GM18507 (cell line): ENCODE results near the gene ATP5ME.

Source experiments
- DNase-seq: peaks from one replicate; pipeline ENCODE4 v3.0.0; 2011; ENCODE audit warnings: low read depth; ENCODE audit not compliant: insufficient read length; ENCODE audit errors: extremely low spot score
- FAIRE-seq: peaks from 2 replicates; lab custom pipeline; 2011; peaks lifted over from hg19 to GRCh38; lab: Jason Lieb, UNC

The ATP5ME gene

DNA sequence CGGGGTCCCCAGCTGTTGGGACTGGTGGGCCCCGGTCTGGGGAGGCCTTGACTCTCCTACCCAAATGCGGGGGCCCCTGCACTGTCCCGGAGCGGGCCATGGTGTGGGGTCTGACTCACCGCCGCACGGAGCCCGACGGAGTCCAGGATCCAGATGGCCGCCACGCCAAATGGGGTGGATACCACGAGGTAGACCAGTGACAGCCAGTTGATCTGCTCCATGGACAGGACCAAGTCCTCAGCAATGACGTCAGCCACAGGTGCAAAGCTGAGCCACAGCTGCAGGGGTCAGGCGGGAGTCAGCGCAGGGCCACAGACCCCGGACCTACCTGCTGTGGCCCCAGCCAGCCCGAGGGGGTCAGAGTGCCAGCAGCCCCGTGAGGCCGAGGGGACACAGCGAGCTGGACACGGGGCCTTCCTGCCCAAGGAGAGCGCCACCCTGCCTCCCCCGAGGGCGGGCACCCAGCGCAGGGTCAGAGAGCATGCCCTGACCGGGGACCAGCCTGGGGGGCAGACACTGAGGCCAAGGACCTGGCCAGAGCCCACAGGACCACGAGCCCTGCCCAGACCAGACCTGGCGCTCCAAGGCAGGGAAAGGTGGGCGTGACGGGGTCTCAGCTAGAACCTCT lies 12.5 kb upstream of the ATP5ME start:
- DNase-seq (no peak), FAIRE-seq (no peak)

- DNase-seq (no peak), FAIRE-seq (no peak)
Measured at GRCh38 chr4:685679-686412, 11.8 kb upstream of the ATP5ME start.

GRCh38 chr4:684623-685327 lies 10.7 kb upstream of the ATP5ME start:
- no peak for FAIRE-seq

GRCh38 chr4:683982-684622 lies 10.0 kb upstream of the ATP5ME start:
- FAIRE-seq, result no peak

More at GRCh38 chr4:684623-685327, 10.7 kb upstream of the ATP5ME start:
- no peak for DNase-seq

GRCh38 chr4:683247-683897 lies 9.3 kb upstream of the ATP5ME start:
- FAIRE-seq, result no peak
- no peak for DNase-seq

More at GRCh38 chr4:683982-684622, 10.0 kb upstream of the ATP5ME start:
- DNase-seq, result no peak

DNA sequence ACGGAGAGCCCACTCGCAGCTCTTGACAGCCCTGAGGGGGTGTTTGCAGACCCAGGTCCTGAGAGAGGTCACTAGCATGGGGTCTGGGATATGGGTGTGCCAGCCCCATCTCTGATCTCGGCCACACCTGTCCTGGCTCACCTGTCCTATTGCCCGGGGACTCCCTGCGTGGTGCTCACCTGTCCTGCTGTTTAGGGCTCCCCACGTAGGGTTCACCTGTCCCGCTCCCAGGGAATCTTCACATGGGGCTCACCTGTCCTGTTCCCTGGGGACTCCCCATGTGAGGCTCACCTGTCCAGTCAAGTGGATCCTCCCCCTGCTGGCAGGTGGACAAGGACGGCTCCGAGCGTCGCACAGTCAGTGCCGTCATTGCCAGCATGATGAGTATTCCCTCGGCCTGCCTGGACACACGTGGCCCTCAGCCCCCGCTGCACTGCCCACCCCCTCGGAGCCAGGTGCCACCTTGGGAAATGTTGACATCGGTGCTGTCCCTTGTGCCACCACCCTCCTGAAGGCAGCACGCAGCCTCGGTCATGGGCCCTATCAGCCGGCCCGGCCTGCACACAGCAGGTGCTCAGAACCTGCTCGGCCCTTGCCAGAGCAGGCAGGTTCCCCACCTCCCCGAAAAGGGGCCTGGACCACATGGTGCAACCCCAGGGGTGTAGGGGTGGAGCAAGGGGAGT lies 8.6 kb upstream of the ATP5ME start:
- DNase-seq (no peak), FAIRE-seq (no peak)

DNA sequence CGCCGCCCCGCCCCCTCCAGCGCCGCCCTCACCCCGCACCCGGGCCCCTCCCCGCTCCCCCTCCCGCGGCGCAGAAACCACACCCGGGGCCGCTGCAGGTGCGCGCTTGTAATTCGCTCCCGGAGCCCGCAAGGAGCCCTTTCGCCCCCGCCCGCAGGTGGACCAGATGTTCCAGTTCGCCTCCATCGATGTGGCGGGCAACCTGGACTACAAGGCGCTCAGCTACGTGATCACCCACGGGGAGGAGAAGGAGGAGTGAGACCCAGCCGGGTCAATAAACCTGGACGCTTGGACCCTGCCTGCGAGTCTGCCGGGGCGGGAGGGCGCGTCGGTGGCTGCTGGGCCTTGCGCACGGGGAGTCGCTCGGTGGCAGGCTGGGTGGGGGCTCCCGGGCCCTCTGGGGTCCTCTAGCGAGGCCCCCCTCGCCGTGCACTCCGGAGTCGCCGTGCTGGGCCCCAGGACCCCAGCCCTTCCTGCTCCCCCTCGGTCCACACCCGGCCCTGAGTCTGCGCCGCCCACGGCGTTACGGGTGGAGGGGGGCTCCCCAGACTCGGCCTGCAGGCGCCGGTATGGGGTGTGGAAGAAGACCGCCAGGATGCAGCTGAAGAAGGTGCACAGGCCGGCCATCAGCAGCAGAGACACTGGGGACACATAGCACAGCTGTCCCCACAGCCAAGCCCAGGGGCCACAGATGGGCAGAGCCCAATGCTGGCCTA lies 7.8 kb upstream of the ATP5ME start:
- no peak for DNase-seq
- FAIRE-seq, result no peak

DNA sequence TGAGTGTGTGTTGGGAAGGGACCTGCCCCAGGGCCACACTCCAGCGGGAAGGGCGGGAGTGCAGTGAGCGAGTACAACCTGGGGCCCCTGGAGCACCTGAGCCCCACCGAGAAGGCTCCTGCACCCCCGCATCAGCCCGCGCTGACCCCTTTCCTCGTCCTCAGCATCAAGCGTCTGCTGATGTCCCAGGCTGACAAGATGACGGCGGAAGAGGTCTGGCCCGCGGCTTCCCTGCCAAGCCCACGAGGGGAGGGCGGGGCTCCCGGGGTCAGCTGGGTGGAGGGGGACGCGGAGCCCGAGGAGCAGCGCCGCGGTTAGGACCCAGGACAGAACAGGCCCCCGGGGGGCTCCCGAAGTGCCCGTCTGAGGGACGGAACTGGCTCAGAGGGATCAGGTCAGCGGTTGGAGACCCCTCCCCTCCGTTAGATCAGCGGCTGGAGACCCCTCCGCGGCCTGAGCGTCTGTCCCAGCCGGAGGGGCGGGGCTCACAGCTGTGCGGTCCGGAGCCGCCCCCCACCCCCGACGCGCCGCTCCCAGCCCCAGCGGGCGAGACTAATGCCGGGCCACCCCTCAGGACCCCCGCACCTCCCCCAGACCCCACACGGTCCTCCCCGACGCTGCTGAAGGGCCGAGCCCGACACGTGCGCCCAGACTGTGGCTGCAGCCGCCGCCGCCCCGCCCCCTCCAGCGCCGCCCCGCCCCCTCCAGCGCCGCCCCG lies 7.0 kb upstream of the ATP5ME start:
- FAIRE-seq (no peak), DNase-seq (no peak)

DNA sequence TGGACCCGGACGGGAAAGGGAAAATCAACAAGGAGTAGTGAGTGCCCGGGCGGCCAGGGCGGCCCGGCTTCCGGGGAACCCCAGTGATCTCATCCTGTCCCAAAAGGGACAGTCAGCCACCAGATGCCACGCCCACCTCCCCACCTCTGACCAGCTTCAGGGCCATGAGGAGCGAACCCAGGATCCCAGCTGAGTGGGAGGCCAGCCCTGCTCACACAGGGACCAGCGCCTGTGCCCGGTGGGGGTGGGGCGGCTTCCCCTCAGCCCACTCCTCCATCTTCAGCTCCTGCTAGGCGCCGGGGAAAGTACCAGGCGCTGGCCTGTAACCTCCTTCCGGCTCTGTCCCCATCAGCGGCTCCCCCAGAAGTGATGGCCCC lies 6.5 kb upstream of the ATP5ME start:
- no peak for DNase-seq
- FAIRE-seq, result no peak

DNA sequence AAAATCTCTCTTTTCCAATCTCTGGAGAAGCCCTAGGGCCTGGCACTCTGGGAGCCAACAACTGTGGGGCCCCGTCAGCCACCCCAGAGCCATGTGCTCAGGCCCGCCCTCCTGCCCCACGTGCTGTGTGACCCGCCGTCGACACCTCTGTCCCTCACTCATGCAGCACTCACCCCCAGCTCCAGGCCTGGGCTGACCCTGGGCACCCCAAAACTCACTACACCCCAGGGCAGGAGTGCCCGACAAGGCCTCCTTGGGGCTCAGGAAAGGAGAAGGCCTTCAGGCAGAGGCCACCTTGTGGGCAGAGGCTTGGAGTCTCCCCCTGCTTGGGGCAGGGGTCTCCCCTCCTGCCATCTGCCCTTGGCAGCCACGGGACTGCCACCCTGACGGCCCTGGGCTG lies 6.0 kb upstream of the ATP5ME start:
- no peak for DNase-seq

DNA sequence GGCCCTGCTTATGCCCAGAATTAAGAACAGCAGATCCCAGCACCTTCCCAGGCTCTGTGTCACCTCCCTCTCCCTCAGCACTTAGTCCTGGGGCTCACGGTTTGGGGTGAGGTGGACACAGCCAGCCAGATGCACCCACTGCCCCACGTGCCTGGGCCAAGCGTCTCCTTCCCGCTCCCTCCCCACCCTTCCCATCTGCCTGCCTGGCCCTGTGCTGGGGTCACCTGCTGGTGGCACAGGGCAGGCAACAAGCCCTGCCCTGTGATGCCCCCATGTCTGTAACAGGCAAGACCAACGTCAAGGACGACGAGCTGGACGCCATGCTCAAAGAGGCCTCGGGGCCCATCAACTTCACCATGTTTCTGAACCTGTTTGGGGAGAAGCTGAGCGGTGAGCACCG lies 5.6 kb upstream of the ATP5ME start:
- DNase-seq (no peak), FAIRE-seq (no peak)

More for the DNA sequence above, 6.0 kb upstream of the ATP5ME start:
- no peak for FAIRE-seq

DNA sequence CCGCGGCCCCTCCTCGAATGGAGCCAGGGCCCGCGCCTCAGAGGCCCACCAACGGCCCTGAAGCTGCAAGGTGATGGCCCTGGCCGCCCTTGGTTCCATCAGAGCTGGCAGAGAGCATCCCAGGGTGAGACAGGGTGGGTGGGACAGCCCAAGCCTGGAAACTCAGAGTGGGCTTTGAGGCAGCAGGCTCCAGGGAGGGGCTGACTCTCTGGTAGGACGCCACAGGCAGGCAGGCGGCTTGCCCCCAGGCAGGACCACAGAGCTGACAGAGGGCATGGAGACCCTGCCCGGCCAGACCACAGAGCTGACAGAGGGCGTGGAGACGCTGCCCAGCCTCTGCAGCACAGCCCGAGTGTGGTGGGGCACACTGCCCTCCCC lies 5.0 kb upstream of the ATP5ME start:
- FAIRE-seq (no peak), DNase-seq (no peak)

DNA sequence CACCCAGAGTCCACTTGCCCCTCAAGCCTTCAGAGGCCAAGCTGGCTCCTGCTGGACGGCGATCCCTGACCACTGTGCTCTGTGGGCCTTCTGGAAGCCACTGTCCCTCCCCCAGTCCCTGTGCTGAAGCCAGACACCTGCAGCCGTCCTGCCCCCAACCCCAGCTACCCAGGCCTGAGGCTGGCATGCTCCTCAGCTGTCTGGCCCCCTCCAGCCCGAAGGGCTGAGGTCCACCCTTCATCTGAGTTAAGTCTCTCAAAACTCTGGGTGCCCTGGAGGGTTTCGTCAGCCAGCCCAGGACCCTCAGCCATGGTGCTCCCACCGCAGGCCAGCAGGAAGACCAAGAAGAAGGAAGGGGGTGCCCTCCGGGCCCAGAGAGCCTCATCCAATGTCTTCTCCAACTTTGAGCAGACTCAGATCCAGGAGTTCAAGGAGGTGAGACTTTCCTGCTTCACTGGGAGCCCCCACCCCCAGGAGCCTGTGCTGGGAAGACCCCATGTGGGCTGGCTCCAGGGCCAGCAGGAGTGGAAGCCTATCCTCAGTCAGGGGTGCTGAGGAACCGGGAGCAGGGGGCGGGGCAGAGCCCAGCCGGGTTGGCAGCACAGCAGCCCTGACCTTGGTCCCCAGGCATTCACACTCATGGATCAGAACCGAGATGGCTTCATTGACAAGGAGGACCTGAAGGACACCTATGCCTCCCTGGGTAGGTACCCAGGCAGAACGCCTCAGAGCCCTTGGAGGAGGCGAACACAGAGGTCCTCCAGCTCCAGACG lies 4.4 kb upstream of the ATP5ME start:
- DNase-seq, result no peak
- no peak for FAIRE-seq

DNA sequence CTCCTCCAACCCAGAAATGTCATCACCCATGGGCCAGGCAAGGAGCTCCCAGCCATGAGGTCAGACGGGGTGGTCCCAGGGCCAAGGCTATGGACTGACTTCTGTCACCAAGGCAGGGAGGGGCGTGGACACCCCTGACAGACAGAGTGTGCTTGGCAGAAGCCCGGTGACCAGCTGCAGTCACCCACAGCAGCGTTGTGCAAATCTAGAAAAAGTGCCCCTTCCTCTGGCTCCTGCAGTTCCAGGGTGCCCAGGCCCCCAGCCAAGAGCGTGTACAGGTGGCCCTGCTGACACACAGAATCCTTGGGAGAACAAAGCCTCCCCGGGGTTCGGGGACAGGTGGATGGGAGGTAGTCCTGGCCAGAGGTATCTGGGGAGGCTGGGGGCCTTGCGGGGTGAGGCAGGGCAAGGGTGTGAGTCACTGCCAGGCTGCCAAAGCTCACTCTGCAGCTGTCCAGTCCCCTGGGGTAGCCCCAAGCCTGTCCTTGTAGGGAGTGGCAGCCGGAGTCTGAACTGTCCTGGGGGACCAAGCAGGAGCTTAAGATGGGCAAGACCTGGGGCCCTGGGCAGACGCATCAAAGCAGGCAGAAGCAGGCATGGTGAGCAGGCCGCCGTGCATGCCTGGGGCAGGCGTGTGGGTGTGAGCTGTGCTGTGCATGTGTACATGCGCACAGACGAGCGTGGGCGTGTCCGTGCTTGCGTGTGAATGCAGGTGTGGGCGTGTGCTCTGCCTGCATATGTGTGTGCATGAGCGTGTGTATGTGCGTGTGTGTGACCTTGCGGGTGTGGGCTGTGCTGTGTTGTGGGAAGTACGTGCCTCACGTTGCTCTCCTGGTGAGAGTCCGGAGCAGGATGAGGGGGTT lies 3.6 kb upstream of the ATP5ME start:
- no peak for DNase-seq
- no peak for FAIRE-seq

DNA sequence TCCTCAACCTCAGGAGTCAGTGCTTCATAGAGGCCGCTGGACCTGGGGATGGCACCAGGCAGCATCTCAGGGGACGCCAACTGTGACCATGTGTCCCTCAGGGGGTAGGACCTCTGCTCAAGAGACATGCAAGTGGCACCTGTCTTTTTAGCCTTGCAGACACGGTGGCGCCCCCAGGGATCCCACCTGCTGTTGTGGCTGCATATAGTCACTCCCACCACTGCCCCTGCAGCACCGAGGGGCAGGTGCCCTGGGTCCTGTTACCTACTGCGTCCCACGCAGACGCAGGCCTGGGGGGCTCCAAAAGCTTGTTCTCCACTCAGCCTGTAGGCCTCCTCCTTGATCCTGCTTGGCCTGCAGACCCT lies 2.8 kb upstream of the ATP5ME start:
- FAIRE-seq, result no peak
- DNase-seq, result no peak

DNA sequence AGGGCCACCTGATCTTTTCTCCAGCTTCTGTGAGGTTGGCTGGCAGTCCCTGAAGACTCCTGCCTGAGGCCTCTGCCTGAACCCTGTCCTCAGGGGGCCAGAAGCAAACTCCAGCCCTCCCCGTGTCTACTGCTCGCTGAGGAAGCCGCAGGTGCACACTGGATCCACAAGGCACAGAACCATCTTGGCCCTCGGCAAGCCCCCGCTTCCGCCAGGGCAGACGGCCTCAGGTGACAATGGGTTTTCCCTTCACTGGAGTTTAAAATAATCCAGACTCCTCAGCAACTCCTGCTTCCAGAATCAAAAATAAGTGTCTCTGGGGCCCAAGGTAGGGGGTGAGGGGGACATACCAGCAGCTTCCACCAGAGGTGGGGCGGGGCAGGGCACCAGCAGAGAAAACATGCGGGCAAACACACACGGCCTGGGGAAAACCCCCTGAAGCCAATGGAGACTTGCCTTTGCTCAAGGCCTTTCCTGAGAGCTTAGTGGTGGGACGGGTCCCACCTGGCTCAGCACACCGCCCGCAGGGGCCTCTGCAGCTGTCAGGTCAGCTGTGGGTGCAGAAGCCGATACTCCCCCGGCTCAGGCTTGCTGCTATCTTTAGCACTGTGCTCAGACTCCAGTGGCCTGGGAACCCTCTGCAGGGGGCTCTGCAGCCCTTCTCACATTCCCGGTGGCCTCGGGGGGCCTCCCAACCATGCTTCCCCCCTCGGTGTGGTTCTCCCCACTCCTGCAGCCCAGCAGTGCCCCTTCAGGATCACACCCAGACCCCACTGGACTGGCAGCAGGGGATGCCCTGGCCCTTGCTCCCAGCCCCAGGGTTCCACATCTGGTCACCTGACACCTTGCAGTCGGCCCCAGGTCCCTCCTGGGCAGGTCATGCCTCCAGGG lies 2.1 kb upstream of the ATP5ME start:
- FAIRE-seq, result peak; percentile 61

More for the DNA sequence above, 2.1 kb upstream of the ATP5ME start:
- no peak for DNase-seq
